GM20431 (cell line): ENCODE results near the gene CHMP4A.
"Not testable (repeated sequence)": the region's sequence is repeated elsewhere in the genome, so short reads cannot be mapped to it uniquely, and the experiment has no call there.

Experiments
- in situ Hi-C: fragments of 300-500 bp; cut with MseI, MboI; formaldehyde crosslinking; loops from one replicate; pipeline ENCODE4 v1.15.0; 2020; ENCODE audit warnings: low sequenced_read_pairs; ENCODE audit not compliant: unreplicated experiment

The CHMP4A gene

DNA sequence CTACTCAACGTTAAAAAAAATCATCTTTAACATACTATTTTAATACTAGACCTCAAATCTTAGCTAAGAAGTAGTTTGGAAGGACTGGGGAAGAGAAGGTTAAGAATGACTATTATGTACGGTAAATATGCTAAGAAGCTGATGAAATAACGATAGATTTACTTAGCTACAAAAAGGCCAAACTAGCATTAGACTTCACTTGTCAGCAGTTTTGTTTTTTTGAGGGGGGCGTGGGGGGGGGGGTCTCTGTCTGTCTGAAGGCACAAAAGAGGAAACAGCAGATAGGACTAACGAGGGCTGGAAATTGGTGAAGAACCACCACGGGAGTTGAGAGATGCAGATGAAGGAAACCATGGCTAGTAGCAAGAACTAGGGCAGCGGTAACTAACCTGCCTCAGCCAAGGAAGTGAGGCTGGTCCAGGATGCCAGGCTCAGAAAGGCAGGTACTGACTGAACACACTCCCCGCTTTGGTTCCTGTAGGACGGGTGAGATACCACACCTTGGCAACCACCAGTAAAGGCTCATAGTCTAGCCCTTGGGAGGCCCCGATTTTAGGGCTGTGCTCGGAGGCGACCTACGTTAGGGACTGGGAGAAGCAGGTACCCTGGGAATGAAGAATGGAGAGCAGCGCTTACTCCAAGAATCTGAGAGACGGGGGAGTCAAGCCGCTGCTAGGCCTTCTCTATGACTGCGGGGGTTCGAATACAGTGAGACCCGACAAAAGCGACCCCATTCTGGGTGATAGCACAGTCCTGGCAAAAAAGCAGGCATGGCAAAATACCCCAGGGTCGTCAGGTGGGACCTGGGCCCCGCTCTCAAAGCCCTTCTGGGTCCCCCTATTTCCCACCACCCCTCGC, 18.2 kb upstream of the CHMP4A start:
- in situ Hi-C loops = no loop called here

DNA sequence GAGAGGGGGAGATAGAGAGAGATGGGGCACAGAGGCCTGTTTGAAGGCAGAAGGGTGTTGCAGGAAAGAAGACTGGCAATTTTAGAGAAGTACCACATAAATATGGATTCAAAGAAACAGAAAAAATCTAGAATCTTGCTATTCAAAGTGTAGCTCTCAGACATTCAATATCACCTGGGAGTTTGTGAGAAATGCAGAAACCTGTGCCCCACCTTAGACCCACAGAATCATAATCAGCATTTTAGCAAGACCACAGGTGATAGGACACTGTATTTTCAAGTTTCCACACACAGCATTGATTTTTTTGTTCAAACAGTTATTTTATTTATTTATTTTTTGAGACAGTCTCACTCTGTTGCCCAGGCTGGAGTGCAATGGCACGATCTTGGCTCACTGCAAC, 15.6 kb upstream of the CHMP4A start:
- in situ Hi-C loops = no loop called here

DNA sequence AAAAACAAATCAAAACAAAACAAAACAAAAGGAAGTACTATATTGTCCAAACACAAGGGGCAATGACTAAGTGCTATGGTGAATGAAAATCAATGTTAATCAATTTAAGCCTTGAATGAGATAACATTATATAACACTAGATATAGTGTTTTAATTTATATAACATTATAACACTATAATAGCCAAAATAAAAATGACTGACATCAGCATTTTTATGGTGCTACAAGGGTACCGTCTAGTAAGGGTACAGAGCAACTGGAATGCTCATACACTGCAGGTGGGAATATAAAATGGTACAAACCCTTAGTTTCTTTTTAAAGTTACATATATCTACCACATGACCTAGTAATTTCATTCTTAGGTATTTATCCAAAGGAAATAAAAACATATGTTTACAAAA, 13.2 kb upstream of the CHMP4A start:
- in situ Hi-C loops = no loop called here

DNA sequence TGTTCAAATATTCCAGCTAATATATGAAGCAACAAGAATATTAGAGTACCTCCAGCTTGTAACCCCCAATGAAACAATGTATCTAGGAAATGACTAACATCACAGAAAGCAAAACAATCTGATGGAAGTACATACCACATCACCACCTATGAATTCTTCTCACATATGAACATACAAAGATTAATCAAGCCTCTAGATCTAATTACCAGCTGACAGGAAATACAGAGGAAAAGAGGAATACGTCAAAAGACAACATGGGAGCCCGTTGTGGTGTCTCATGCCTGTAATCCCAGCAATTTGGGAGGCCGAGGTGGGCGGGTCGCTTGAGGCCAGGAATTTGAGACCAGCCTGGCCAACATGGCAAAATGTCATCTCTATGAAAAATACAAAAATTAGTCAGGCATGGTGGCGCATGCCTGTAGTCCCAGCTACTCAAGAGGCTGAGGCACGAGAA, 11.4 kb upstream of the CHMP4A start:
- in situ Hi-C loops = no loop called here

DNA sequence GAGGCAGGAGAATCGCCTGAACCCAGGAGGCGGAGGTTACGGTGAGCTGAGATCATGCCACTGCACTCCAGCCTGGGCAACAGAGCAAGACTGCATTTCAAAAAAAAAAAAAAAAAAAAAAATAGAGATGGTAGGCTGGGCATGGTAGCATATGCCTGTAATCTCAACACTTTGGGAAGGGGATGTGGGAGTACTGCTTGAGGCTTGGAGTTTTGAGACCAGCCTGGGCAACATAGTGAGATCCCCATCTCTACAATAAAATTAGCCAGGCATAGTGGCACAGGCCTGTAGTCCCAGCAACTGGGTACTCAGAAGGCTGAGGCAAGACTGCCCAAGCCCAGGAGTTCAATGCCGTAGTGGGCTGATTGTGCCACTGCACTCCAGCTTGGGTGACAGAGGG, 9.7 kb upstream of the CHMP4A start:
- in situ Hi-C loops = not testable (repeated sequence)

DNA sequence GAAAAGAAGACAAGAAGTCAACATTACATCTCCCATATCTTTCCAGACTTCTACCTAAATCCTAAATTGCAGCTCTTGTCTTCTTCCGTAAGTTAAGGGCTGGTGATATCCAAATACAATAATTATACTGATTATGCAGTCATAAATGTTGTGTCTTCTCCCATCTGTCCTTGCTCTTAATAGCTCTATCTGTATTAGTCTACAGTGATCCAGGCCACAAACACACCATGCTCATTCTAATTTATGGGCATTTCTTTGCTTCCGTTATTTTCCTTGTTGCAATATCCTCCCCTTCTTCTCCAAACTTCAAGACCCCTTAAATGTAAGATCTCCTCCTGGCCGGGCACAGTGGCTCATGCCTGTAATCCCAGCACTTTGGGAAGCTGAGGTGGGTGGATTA, 6.2 kb upstream of the CHMP4A start:
- in situ Hi-C loops = no loop called here

DNA sequence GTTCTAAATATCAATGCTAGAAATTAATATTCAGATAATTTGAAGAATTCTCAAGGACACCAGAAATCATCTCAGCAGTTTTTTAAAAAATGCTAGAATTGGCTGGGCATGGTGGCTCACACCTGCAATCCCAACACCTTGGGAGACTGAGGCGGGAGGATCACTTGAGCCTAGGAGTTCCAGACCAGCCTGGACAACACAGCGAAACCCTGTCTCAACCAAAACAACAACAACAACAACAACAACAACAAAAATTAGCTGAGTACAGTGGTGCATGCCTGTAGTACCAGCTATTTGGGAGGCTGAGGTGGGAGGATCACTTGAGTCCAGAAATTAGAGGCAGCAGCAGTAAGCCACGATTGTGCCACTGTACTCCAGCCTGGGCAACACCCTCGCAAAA, 5.8 kb upstream of the CHMP4A start:
- in situ Hi-C loops = no loop called here

DNA sequence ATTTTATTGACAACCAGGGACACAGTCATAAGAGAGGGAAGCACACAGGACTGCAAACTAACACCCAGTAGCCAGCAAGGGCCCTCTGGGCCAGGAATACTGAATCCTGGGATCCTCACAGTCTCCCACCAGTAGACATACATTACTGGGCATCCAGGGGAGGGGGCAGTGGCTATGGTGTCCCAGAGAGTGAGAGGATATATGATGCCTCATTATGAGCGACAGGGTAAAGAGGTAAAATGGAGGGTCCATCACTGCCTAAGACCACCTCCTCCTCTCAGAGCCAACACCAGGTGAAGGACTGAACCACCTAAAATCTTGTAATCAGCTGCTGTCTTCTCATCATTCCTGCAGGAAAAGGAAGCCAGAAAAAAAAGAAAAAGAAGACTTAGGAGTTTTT, 3.6 kb upstream of the CHMP4A start:
- in situ Hi-C loops = not testable (repeated sequence)

DNA sequence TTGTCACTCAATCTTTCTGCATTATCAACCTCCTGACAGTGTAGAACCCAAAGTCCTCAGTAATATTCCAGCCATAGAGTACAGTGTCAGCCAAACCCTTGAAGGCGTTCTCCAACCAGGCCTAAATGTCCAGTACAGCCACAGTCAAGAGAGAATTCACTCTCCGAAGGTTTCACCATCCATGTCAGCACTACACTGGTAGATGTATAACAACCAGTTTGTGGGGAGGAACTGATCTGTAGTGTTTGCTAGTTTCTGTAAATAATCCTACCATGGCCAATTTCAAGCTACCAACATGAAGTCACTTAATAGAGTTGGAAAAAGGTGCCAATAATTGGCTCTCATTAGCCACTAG, 3.0 kb upstream of the CHMP4A start:
- in situ Hi-C loops = no loop called here

DNA sequence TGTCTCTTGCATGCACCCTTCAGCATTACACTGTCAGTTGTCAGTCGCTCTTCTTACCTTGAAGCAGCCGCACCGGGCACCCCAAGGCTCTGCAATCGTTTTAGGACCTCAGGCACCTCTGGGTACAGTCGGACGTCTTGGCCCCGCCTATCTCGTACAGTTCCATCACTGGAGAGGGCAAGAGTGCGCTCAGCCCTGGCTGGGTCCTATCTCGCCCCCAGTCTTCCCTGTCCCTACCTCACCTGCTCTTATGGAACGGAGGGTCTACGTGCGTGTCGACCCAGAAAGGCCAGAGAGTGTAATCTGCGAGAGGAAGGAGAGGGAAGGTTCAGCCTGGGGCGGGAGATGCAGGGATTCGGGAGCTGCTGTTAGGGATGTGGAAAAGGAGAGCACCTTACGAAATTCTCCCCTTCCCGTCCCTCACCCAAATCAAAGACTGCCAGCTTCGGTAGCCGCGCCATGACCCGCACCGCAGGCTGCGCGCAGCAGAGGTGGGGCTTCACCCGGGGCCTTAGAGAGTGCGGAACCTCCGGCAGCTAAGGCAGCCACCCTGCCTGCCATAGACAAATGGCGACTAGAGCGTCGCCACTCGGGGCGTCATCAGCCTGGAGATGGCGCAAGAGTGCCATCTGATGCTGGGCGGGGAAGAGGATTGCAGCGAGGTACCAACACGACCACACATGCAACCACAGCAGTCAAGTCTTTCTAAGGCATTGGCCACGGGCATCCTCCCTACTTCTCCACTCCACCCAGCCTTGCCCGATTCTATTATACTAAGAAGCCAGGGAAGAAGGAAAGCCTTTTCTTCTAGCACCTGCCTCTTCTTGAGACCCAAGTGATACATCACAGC, 2.4 kb upstream of the CHMP4A start, which contains the start of gene MDP1:
Gene MDP1 (minus strand): TSS at position 572 of the 850 bp plus-strand sequence. CDS start 111 bp downstream, at position 461.
- in situ Hi-C loops = no loop called here

DNA sequence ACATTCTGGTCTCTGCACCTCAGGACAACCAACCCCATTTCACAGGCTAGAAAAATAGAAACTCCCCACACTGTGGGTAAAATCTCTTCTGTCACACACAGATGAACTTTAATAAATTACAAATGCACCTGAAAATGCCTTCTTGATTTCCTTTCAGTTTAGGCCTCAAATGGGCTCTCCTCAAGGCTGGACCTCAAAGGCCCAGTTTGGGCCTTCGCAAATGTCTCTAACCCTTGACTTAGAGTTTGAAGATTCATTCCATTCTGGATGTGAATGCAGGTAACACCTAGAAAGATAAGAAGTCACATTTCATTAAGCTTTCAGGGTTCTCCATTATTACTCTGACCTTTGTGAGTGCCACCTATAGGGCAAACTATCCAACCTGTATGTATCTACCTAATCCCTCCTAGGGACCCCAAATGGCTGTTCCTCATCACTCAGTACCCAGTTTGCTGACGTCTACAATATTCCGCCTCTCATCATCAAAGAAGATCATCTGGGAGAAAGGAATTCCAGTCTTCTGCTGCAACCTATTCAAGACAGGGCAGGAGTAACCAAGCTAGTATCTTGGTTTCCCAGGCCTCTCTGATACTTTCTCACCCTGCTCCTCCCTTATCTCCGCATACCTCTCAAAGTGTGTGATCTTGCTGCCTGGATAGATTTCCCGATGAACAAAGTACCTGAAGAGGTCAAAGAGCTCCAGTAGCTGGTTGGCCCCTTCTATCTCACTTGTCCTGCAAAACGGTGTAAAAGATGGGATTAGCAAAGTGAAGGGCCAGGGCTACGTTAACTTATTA, 776 bp upstream of the CHMP4A start:
- in situ Hi-C loops = no loop called here

DNA sequence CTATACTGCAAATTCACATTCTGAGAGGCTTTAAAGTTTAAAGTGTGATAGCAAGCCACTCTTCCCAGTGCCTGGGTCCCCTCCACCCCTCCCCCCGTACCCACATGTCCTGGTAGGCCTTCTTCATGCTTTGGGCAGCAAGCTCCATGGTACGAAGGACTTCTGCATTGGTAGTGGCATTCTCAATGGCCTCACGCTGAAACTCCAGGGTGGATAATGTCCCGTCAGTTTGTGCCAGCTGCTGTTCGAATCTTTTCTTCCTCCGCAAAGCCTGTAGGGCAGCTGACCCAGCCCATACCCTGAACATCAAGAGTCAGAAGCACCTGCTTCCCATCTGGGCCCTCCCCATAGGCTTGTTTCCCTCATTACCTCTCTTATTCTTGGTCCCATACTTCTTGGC, 2.0 kb downstream of the CHMP4A start:
- in situ Hi-C loops = no loop called here

DNA sequence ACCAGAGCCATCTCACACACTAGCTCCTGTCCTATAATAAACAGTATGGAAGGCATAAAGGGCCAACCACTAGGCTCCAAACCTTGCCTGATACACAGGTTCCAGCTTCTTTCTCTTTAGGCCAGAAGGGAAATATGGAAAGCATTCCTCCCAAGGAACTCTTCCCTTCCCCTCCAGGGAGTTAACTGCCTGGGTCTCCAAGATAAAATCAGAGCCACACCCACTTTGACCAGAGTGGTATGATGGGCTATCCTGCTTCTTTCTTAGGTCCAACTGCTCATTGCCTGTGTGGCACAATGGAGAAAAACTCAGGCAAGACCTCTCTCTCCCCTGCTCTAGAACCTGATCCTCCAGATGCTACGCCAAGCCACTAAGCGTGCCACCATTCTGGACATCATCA, 5.7 kb downstream of the CHMP4A start:
- in situ Hi-C loops = no loop called here

DNA sequence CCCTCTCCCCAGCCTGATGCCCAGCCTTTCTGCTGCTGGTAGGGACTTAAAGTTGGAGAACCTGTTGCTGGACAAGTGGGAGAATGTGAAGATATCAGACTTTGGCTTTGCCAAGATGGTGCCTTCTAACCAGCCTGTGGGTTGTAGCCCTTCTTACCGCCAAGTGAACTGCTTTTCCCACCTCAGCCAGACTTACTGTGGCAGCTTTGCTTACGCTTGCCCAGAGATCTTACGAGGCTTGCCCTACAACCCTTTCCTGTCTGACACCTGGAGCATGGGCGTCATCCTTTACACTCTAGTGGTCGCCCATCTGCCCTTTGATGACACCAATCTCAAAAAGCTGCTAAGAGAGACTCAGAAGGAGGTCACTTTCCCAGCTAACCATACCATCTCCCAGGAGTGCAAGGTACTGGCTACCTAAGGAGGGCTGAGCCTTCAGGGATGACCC, 6.2 kb downstream of the CHMP4A start:
- in situ Hi-C loops = no loop called here

DNA sequence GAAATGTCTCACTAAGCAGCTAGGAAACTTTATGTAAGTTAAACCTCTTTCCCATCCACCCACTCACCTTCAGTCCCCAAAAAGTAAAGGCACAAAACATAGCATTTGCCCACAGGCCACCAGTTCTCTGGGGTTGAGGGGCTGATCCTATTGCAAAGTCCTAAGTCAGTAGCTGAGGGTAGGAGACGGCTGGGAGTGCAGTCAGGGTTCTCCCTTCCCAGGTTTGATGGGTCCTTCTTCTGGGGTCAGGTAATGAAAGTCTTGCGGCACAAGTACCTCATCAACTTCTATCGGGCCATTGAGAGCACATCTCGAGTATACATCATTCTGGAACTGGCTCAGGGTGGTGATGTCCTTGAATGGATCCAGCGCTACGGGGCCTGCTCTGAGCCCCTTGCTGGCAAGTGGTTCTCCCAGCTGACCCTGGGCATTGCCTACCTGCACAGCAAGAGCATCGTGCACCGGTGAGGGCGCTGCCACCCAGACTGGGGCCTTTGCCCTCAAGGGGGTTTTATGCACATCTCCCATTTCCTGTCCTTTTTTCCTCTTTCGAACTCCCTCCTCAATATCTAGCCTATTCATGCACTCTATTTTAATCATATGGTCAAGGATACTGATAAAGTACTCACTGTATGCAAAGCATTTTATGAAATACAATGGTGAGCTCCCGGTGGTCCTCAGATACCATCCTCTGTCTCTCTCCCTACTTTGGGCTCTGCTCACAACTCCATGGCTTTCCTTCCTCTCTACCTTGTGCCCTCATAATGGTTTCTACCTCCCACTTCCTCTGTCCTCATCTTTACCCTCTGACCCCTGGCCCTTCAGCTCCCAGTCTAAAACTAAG, 6.8 kb downstream of the CHMP4A start:
- in situ Hi-C loops = no loop called here

DNA sequence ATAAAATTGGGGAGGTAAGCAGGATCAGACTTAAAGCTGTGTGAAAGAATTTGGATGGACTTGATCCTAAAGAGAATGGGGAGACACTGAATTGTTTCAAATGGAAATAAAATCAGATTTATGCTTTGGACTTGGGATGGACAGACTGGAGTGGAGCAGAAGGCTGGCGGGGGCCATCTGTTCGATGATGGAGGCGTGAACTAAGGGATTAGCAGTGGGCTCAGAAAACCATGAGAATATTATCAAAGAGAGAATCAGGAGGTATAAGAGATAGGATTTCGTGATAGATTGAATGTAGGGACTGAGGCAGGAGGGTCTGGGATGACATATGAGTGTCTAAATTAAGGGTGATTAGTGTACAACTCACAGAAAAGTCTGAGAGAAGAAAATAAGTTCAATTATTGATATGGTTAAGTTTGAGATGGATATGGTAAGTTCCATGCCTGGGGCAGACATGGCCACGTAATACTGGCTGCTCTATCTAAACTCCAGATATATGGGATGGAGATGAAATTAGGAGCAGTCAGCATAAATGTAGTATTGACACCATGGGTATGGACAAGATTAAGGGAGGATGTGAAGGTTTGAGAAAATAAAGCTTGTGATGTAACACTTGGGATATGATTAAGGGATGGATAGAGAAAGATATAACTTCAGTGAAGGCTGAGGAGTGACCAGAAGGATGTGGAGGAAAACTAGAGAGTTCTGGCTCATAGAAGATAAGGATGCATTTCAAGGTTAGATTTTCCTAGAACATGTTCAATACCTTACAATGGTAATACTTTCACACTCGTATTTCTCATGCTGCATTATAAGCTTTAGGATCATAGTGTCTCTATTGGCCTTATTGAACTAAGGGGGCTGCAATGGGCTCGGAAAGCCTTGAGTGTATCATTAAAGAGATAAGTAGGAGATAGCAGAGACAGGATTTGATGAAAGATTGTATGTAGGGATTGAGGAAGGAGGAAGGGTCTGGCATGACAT, 8.8 kb downstream of the CHMP4A start:
- in situ Hi-C loops = no loop called here

DNA sequence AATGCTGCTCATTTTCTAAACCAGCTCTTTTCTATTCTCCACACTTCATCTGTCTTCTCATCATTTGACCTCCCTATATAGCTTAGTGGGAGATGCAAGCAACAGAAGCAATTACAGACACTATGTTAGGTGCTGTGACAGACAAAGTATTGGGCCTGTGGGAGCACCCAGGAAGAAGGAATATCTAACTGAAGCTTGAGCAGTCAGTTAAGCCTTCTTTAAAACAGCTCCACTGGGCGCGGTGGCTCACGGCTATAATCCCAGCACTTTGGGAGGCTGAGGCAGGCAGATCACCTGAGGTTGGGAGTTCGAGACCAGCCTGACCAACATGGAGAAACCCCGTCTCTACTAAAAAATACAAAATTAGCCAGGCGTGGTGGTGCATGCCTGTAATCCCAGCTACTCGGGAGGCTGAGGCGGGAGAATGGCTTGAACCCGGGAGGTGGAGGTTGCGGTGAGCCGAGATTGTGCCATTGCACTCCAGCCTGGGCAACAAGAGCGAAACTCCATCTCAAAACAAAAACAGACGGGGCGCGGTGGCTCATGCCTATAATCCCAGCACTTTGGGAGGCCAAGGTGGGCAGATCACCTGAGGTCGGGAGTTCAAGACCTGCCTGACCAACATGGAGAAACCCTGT, 9.9 kb downstream of the CHMP4A start:
- in situ Hi-C loops = not testable (repeated sequence)

DNA sequence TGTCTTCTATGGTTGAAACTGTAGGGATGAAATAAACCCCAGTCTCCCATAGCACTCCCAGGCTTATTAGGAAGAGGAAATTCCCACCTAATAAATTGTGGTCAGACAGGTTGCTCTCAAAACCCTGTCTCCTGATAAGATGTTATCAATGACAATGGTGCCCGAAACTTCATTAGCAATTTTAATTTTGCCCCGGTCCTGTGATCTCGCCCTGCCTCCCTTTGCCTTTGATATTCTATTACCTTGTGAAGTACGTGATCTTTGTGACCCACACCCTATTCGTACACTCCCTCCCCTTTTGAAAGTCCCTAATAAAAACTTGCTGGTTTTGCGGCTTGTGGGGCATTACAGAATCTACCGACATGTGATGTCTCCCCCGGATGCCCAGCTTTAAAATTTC, 10.8 kb downstream of the CHMP4A start:
- in situ Hi-C loops = not testable (repeated sequence)
